Activated CD8-positive, alpha-beta memory T cell treated with anti-CD3 and anti-CD28 coated beads, Interleukin-2, amount 50 U/mL, for 1 hour (primary cell): Measurements from ENCODE around the gene KDM4C.
"Not testable (repeated sequence)": the region's sequence is repeated elsewhere in the genome, so short reads cannot be mapped to it uniquely, and the experiment has no call there.

Source experiments
- DNase-seq: peaks from one replicate; pipeline ENCODE4 v3.0.0-alpha.2; 2020; ENCODE audit errors: extremely low read depth

Gene KDM4C

GRCh38 chr9:7169717-7170389 lies 412.1 kb downstream of the KDM4C start:
- DNase-seq = no peak

GRCh38 chr9:7171396-7172153 lies 413.8 kb downstream of the KDM4C start:
- DNase-seq = no peak

- no peak for DNase-seq
Observed at GRCh38 chr9:7172154-7173115, 414.7 kb downstream of the KDM4C start.

GRCh38 chr9:7173139-7173538 lies 415.4 kb downstream of the KDM4C start:
- DNase-seq = no peak

- DNase-seq = no peak
Observed at GRCh38 chr9:7174301-7174700, 416.5 kb downstream of the KDM4C start.

- no peak for DNase-seq
Observed at GRCh38 chr9:7174884-7175283, 417.1 kb downstream of the KDM4C start.

- DNase-seq = no peak
Observed at GRCh38 chr9:7176561-7176960, 418.8 kb downstream of the KDM4C start.

- DNase-seq = no peak
Observed at GRCh38 chr9:7177383-7177782, 419.6 kb downstream of the KDM4C start.

GRCh38 chr9:7178729-7179128 lies 421.0 kb downstream of the KDM4C start:
- no peak for DNase-seq

- no peak for DNase-seq
Observed at GRCh38 chr9:7180247-7180646, 422.5 kb downstream of the KDM4C start.

GRCh38 chr9:7183139-7183538 lies 425.4 kb downstream of the KDM4C start:
- DNase-seq = not testable (repeated sequence)

- DNase-seq = no peak
Observed at GRCh38 chr9:7185612-7186011, 427.8 kb downstream of the KDM4C start.

- no peak for DNase-seq
Observed at GRCh38 chr9:7186175-7186574, 428.4 kb downstream of the KDM4C start.

GRCh38 chr9:7192266-7192665 lies 434.5 kb downstream of the KDM4C start:
- DNase-seq = no peak

GRCh38 chr9:7195526-7195925 lies 437.8 kb downstream of the KDM4C start:
- DNase-seq = no peak

GRCh38 chr9:7196467-7196866 lies 438.7 kb downstream of the KDM4C start:
- DNase-seq = no peak

GRCh38 chr9:7201196-7201595 lies 443.4 kb downstream of the KDM4C start:
- no peak for DNase-seq

GRCh38 chr9:7205806-7206205 lies 448.0 kb downstream of the KDM4C start:
- DNase-seq = no peak

GRCh38 chr9:7206221-7206758 lies 448.5 kb downstream of the KDM4C start:
- no peak for DNase-seq

- no peak for DNase-seq
Observed at GRCh38 chr9:7209016-7209715, 451.4 kb downstream of the KDM4C start.

GRCh38 chr9:7209990-7210389 lies 452.2 kb downstream of the KDM4C start:
- no peak for DNase-seq
